ENCODE results near the gene HCRT.

GRCh38 chr17:42202159-42202558 is 16.9 kb upstream of the HCRT start:
- TF ChIP-seq RAD21 (IDR thresholded peaks at IDR 0.05 in 1 of 2, conservative IDR thresholded peaks at IDR 0.05 in 1 of 2; ENCODE audit: low read depth in 2 of 2, low read length in 2 of 2) (no peak), TAF1 (IDR thresholded peaks at IDR 0.05; ENCODE audit: low read depth, low read length) (no peak), EZH2 (IDR thresholded peaks at IDR 0.05; ENCODE audit: low read depth, low read length, severe bottlenecking) (no peak), SIN3A (conservative IDR thresholded peaks at IDR 0.05 in 1 of 2, IDR thresholded peaks at IDR 0.05 in 1 of 2; ENCODE audit: low read depth in 1 of 2, low read length in 2 of 2) (no peak), TCF12 (IDR thresholded peaks at IDR 0.05; ENCODE audit: low read depth, low read length) (no peak), CREB1 (IDR thresholded peaks at IDR 0.05) (no peak)

Data from H1 (cell line).